GM23338 (cell line): Measurements from ENCODE around the gene CCDC191.

Experiments
- CTCF ChIP-seq, 2 experiments: fragments of 200-600 bp in 1 of 2; sonication (generic) in 1 of 2; conservative IDR thresholded peaks; 2 replicates each; pipeline versions ENCODE4 v1.5.1 to v1.6.1; 2016 to 2017; ENCODE audit warnings: antibody characterized with exemption in 2 of 2, low read depth in 2 of 2, mild to moderate bottlenecking in 2 of 2, moderate library complexity in 1 of 2
- EZH2 ChIP-seq: fragments of 200-600 bp; sonication (generic); IDR thresholded peaks from one replicate; pipeline ENCODE4 v1.8.0; 2017; ENCODE audit warnings: antibody characterized with exemption, mild to moderate bottlenecking, low read depth; ENCODE audit not compliant: unreplicated experiment
- POLR2AphosphoS5 ChIP-seq: IDR thresholded peaks from 2 replicates; pipeline ENCODE4 v1.6.1; 2016; ENCODE audit warnings: antibody characterized with exemption, low read depth
- STAT1 ChIP-seq: IDR thresholded peaks from one replicate; pipeline ENCODE4 v1.6.1; 2016; ENCODE audit warnings: antibody characterized with exemption; ENCODE audit not compliant: unreplicated experiment
- TF ChIP-seq, protein P1 (sequence below): IDR thresholded peaks from one replicate; pipeline ENCODE4 v1.6.1; 2018; ENCODE audit warnings: antibody characterized with exemption; ENCODE audit not compliant: unreplicated experiment

DNA sequence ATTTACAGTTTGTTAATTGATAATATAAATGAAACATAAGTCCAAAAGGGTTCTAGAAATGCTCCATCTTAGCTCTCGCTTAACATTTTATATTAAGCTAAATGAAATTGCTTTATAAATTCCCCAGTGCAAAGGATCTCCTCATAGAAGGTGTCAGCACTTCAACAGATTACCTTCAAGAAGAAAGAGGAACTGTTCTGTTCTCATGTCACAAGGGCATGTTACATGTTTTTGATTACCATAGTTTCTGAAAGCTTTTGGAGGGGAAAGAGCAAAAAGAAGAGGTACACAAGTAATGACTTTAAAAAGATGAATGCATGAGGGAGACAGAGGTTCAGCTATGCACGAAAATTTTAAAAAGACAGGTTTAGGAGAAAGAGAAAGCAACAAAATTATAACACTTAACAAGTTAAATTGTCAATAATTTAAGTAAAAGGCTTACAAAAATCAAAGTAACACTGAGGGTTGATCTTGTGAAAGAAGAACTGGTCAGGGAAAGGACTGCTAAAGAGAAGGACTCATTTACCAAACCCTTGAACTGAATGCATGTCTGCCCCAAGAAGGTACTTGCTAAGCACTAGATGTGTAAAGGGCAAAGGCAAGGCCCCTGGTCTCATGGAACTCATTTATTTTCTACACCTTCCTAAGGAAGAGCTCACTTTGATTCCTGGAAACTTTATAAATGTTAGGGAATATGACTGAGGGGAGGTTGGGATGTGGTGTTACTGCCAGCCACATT is 45.1 kb downstream of the CCDC191 start:
- TF ChIP-seq CTCF (conservative IDR thresholded peaks at IDR 0.05; ENCODE audit: low read depth in 2 of 2) (no peak), EZH2 (no peak), POLR2AphosphoS5 (no peak), STAT1 (no peak)
- TF ChIP-seq, protein P1, sequence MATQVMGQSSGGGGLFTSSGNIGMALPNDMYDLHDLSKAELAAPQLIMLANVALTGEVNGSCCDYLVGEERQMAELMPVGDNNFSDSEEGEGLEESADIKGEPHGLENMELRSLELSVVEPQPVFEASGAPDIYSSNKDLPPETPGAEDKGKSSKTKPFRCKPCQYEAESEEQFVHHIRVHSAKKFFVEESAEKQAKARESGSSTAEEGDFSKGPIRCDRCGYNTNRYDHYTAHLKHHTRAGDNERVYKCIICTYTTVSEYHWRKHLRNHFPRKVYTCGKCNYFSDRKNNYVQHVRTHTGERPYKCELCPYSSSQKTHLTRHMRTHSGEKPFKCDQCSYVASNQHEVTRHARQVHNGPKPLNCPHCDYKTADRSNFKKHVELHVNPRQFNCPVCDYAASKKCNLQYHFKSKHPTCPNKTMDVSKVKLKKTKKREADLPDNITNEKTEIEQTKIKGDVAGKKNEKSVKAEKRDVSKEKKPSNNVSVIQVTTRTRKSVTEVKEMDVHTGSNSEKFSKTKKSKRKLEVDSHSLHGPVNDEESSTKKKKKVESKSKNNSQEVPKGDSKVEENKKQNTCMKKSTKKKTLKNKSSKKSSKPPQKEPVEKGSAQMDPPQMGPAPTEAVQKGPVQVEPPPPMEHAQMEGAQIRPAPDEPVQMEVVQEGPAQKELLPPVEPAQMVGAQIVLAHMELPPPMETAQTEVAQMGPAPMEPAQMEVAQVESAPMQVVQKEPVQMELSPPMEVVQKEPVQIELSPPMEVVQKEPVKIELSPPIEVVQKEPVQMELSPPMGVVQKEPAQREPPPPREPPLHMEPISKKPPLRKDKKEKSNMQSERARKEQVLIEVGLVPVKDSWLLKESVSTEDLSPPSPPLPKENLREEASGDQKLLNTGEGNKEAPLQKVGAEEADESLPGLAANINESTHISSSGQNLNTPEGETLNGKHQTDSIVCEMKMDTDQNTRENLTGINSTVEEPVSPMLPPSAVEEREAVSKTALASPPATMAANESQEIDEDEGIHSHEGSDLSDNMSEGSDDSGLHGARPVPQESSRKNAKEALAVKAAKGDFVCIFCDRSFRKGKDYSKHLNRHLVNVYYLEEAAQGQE = no peak
